GM12892 (cell line): ENCODE measurements around the gene UVRAG.

Experiments used
- POLR2A ChIP-seq: IDR thresholded peaks from 2 replicates; pipeline ENCODE4 v1.6.1; 2011; ENCODE audit warnings: low read depth, low read length, control low read depth
- POLR2AphosphoS5 ChIP-seq: IDR thresholded peaks from 2 replicates; pipeline ENCODE4 v1.6.1; 2011; ENCODE audit warnings: low read depth, low read length, control low read depth
- TAF1 ChIP-seq: IDR thresholded peaks from 2 replicates; pipeline ENCODE4 v1.6.1; 2011; ENCODE audit warnings: low read depth, mild to moderate bottlenecking, control low read depth, low read length, borderline replicate concordance

- TF ChIP-seq POLR2A (no peak), TAF1 (no peak), POLR2AphosphoS5 (no peak)
Observed at GRCh38 chr11:75797792-75798191, 17.2 kb upstream of the UVRAG start.
